Testis (tissue), 3 donors: ENCODE measurements around the gene FXYD4. TPM values are rescaled to one million over a fixed set of nuclear protein-coding genes. Genes with fewer than 3 reads are reported as not detected.

Experiments used
- DNase-seq: peaks from one replicate; pipeline ENCODE4 v3.0.0-alpha.2; 2019
- H3K27ac ChIP-seq, 2 donors: fragments of 200-600 bp; sonication (generic); one replicate each; pipeline ENCODE4 v1.5.1; 2019
- H3K27me3 ChIP-seq: fragments of 200-600 bp; sonication (generic); one replicate; pipeline ENCODE4 v1.5.1; 2019
- H3K36me3 ChIP-seq: fragments of 200-600 bp; sonication (generic); one replicate; pipeline ENCODE4 v1.5.1; 2017; ENCODE audit warnings: low read depth; ENCODE audit errors: missing control alignments
- H3K4me1 ChIP-seq: fragments of 200-600 bp; sonication (generic); one replicate; pipeline ENCODE4 v1.5.1; 2019
- H3K4me3 ChIP-seq, 2 donors: fragments of 200-600 bp; sonication (generic); one replicate each; pipeline ENCODE4 v1.5.1; 2017 to 2019
- H3K9me3 ChIP-seq: fragments of 200-600 bp; sonication (generic); one replicate; pipeline ENCODE4 v1.5.1; 2017
- POLR2A ChIP-seq: fragments of 450-650 bp; IDR thresholded peaks from one replicate; pipeline ENCODE4 v1.6.1; 2017; ENCODE audit warnings: antibody characterized with exemption, mild to moderate bottlenecking, moderate library complexity
- WGBS, 2 donors: methylation state at CpG; one replicate each; pipeline ENCODE4 v1.1.5; 2018; 5-methylcytosine and 5-hydroxymethylcytosine counted together
- intact Hi-C: fragments of 100-400 bp; cut with DNase I; formaldehyde crosslinking; loops from one replicate; pipeline ENCODE4 v1.15.1; 2023; ENCODE audit warnings: low total_unique reads
- polyA plus RNA-seq: library from polyadenylated mRNA; stranded (reverse); fragments of 350-450 nt; fragmentation: Illumina TruSeq; extraction: RNeasy Lipid Tissue Mini Kit (QIAGEN cat#74804); gene quantifications from one replicate; pipeline ENCODE4 v1.2.3, GENCODE V29; 2014; ENCODE audit warnings: low read depth, low replicate concordance; ENCODE audit not compliant: insufficient read depth
- total RNA-seq, 2 donors: library from RNA; depleted of rRNA; stranded (reverse); fragments of >200 nt; gene quantifications; one replicate each; pipeline ENCODE4 v1.2.3, GENCODE V29; 2016
- TF ChIP-seq, protein P1 (sequence below), 3 experiments: fragments of 450-650 bp in 2 of 3; fragments of 200-600 bp in 1 of 3; sonication (generic) in 1 of 3; IDR thresholded peaks; one replicate each; pipeline ENCODE4 v1.5.1; 2016 to 2019; ENCODE audit warnings: antibody characterized with exemption in 3 of 3, mild to moderate bottlenecking in 2 of 3, moderate library complexity in 1 of 3

The FXYD4 gene
- total and polyA plus RNA-seq, 3 donors from 2014 or later = 1.4 to 2.6 (median 1.5) TPM

DNA sequence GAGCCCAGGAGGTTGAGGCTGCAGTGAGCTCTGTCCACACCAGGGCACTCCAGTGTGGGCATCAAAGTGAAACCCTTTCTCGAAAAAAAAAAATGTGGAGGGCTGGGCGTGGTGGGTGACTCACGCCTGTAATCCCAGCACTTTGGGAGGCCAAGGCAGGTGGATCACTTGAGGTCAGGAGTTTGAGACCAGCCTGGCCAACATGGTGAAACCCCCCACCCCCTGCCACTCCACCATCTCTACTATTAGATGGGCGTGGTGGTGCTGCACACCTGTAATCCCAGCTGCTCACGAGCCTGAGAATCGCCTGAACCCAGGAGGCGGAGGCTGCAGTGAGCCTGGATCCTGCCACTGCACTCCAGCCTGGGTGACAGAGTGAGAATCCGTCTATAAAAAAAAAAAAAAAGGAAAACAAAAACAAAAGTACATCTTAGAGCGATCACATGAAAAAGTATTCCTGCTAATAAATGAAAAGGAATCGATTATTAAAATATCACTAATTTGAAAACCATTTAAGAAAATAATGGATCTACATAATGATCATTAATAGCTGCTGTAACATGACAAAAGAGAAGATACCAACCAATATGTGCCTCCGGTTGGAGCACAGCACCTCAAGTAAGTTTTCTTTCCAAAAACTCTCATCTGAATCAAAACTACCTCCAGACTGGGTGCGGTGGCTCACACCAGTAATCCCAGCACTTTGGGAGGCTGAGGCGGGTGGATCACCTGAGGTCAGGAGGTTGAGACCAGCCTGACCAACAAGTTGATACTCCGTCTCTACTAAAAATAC is 32.7 kb downstream of the FXYD4 start:
- peaks cover 16% of the 10 kb centered on the region for H3K4me1 ChIP-seq
- intact Hi-C loops = no loop called here
- TF ChIP-seq POLR2A = no peak
- TF ChIP-seq, protein P1, sequence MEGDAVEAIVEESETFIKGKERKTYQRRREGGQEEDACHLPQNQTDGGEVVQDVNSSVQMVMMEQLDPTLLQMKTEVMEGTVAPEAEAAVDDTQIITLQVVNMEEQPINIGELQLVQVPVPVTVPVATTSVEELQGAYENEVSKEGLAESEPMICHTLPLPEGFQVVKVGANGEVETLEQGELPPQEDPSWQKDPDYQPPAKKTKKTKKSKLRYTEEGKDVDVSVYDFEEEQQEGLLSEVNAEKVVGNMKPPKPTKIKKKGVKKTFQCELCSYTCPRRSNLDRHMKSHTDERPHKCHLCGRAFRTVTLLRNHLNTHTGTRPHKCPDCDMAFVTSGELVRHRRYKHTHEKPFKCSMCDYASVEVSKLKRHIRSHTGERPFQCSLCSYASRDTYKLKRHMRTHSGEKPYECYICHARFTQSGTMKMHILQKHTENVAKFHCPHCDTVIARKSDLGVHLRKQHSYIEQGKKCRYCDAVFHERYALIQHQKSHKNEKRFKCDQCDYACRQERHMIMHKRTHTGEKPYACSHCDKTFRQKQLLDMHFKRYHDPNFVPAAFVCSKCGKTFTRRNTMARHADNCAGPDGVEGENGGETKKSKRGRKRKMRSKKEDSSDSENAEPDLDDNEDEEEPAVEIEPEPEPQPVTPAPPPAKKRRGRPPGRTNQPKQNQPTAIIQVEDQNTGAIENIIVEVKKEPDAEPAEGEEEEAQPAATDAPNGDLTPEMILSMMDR (IDR thresholded peaks at IDR 0.05) = no peak
- H3K27me3 ChIP-seq = no peaks in the 10 kb centered on the region
- no peak for DNase-seq
- no peaks in the 10 kb centered on the region for H3K36me3 ChIP-seq
- no peak overlapping the region for H3K4me3 ChIP-seq
- H3K9me3 ChIP-seq = no peaks in the 10 kb centered on the region
- H3K27ac ChIP-seq = no peak overlapping the region
- 76 to 85% methylated on average over 13 to 14 of the region's 14 CpGs for WGBS, 2 donors

DNA sequence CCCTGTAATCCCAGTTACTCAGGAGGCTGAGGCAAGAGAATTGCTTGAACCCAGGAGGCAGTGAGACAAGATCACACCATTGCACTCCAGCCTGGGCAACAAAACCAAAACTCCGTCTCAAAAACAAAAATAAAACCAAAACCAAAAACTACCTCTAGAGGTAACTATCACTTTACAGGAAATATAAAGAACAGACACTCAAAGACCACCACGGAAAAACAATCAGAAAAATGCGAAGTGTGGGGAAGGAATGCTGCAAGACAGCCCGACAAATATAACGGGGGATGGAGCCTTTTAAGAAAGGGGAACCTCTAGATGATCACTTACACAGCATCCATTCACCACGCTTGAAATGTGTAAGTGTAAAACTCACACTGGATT is 33.3 kb downstream of the FXYD4 start:
- H3K27ac ChIP-seq = no peak overlapping the region
- TF ChIP-seq, protein P1 (IDR thresholded peaks at IDR 0.05) = no peak
- TF ChIP-seq POLR2A = no peak
- no peak for DNase-seq

DNA sequence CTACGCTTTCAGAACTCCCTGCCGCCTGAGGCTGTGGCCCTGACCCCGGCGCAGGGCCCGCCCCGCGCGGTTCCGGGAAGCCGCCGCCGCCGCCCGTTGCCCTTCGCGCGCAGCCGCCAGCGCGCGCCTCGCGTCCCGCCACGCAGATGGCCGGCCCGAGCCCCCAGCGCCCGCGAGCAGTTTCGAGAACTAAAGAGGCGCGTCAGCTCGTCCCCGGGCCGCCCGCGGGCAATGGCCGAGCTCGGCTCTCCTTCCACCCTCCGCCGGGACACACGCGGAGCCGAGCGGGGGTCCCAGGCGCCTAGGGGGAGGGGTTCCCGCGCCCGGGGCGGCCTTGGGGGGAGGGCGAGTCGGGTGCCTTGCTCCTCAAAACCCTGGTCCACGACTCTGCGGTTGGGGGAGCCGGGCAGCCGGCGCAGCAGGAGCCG is 35.7 kb downstream of the FXYD4 start:
- 0% methylated on average over 26 to 39 of the region's 59 CpGs for WGBS, 2 donors
- no peaks in the 10 kb centered on the region for H3K27me3 ChIP-seq
- intact Hi-C loops = no loop called here
- no peaks in the 10 kb centered on the region for H3K9me3 ChIP-seq
- peaks cover 16% of the 10 kb centered on the region for H3K4me1 ChIP-seq
- peak; percentile 53 for DNase-seq
- peak overlapping the region; percentile 97 to 100 for H3K27ac ChIP-seq
- no peak for TF ChIP-seq POLR2A
- TF ChIP-seq, protein P1 (IDR thresholded peaks at IDR 0.05) = no peak
- no peaks in the 10 kb centered on the region for H3K36me3 ChIP-seq
- H3K4me3 ChIP-seq = peak overlapping the region; percentile 82 to 95

More for the DNA sequence above, 33.3 kb downstream of the FXYD4 start:
- Histone ChIP-seq H3K36me3 (no peaks in the 10 kb centered on the region), H3K27me3 (no peaks in the 10 kb centered on the region), H3K4me1 (peaks cover 16% of the 10 kb centered on the region), H3K4me3 (no peak overlapping the region), H3K9me3 (no peaks in the 10 kb centered on the region)
- WGBS, 2 donors = 51 to 62% methylated on average over 6 of the region's 6 CpGs
- intact Hi-C loops = no loop called here

DNA sequence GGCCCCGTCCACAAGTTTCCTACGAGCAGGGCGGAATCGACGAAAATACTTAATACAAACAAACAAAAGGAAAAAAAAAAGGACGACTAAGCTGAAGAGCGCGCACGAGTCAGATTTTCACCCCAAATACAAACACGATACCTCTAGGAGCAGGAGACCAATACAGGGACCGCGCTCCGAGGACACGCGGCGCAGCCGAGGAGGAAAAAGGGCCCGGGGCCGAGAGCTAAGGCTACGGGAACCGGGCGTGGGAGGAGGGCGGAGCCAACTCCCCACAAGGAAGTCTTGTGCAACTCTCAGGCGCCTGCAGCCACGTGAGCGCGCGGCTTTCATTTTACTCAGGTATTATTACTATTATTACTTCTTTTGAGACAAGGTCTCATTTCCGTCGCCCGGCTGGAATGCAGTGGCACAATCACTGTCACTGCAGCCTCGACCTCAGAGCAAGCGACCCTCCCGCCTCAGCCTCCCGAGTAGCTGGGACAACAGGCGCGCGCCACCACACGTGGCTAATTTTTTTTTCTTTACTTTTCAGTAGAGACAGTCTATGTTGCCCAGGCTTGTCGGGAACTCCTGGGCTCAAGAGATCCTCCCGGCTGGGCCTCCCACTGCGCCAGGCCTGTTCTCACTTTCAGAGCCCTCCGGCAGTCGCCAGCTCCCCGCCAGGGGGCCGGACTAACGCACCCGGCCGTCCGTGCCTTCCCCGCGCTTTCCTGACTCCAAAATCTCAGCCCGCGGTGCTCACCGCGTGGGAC is 36.3 kb downstream of the FXYD4 start:
- DNase-seq = peak; percentile 97
- H3K27ac ChIP-seq = peak overlapping the region; percentile 97 to 100
- H3K9me3 ChIP-seq = no peaks in the 10 kb centered on the region
- H3K4me3 ChIP-seq = peak overlapping the region; percentile 82 to 95
- H3K36me3 ChIP-seq = no peaks in the 10 kb centered on the region
- H3K4me1 ChIP-seq = peaks cover 16% of the 10 kb centered on the region
- intact Hi-C loops = no loop called here
- TF ChIP-seq, protein P1 (IDR thresholded peaks at IDR 0.05) = peak in 2 of 3 experiments; percentile 28 to 30
- no peak for TF ChIP-seq POLR2A
- H3K27me3 ChIP-seq = no peaks in the 10 kb centered on the region
- WGBS, 2 donors = 0 to 1% methylated on average over 45 to 56 of the region's 56 CpGs
